PFSK-1 (cell line): Measurements from ENCODE around the gene AATK.

Experiments used
- FOXP2 ChIP-seq: optimal IDR thresholded peaks from 2 replicates; pipeline ENCODE3; 2011; ENCODE audit warnings: borderline replicate concordance, control low read depth, inconsistent platforms; ENCODE audit not compliant: insufficient read depth; ENCODE audit errors: extremely low read length, extremely low read depth
- POLR2AphosphoS5 ChIP-seq: IDR thresholded peaks from 2 replicates; pipeline ENCODE4 v1.6.1; 2012; ENCODE audit warnings: low read depth, mild to moderate bottlenecking, control low read depth, low read length, moderate library complexity
- REST ChIP-seq, 2 experiments: IDR thresholded peaks; 2 replicates each; pipeline versions ENCODE4 v1.6.1 to v1.8.0; 2011 to 2012; ENCODE audit warnings: low read depth in 2 of 2, low read length in 2 of 2, control low read depth in 1 of 2, inconsistent platforms in 1 of 2, mild to moderate bottlenecking in 1 of 2, moderate library complexity in 1 of 2; ENCODE audit not compliant: insufficient read depth in 1 of 2
- SIN3A ChIP-seq: IDR thresholded peaks from 2 replicates; pipeline ENCODE4 v1.6.1; 2012; ENCODE audit warnings: mild to moderate bottlenecking, low read length, moderate library complexity, borderline replicate concordance; ENCODE audit not compliant: insufficient read depth
- TAF1 ChIP-seq: IDR thresholded peaks from 2 replicates; pipeline ENCODE4 v1.6.1; 2012; ENCODE audit warnings: low read length, control low read depth, borderline replicate concordance; ENCODE audit not compliant: insufficient read depth

The AATK gene

GRCh38 chr17:81080019-81080418, 86.0 kb downstream of the AATK start:
- TF ChIP-seq REST (IDR thresholded peaks at IDR 0.05; ENCODE audit: insufficient read depth in 1 of 2, low read depth in 2 of 2, low read length in 2 of 2) (no peak), TAF1 (no peak), POLR2AphosphoS5 (no peak), SIN3A (no peak), FOXP2 (no peak)

- TF ChIP-seq SIN3A (no peak), POLR2AphosphoS5 (no peak), FOXP2 (no peak)
These were observed 89.8 kb downstream of the AATK start for GRCh38 chr17:81076141-81076679.

GRCh38 chr17:81075307-81075706, 90.7 kb downstream of the AATK start:
- TF ChIP-seq TAF1 (no peak), POLR2AphosphoS5 (0 out of 2 replicates have a peak, but pooled peaks have one; percentile 28), REST (IDR thresholded peaks at IDR 0.05; ENCODE audit: insufficient read depth in 1 of 2, low read depth in 2 of 2, low read length in 2 of 2) (no peak)

GRCh38 chr17:81074875-81075274, 91.1 kb downstream of the AATK start:
- TF ChIP-seq POLR2AphosphoS5 (peak; percentile 45; the same call in 1 of the 2 replicates), REST (IDR thresholded peaks at IDR 0.05; ENCODE audit: insufficient read depth in 1 of 2, low read depth in 2 of 2, low read length in 2 of 2) (no peak)

- TF ChIP-seq TAF1 (no peak), REST (IDR thresholded peaks at IDR 0.05; ENCODE audit: insufficient read depth in 1 of 2, low read depth in 2 of 2, low read length in 2 of 2) (0 out of 4 replicates have a peak, but pooled peaks of 1 of the 2 experiments have one; percentile 13), FOXP2 (peak; percentile 46)
These were observed 91.8 kb downstream of the AATK start for GRCh38 chr17:81073967-81074839.
